Left forelimb (tissue), 1 donor: ENCODE results near the gene SNTB2.
A peak's percentile ranks its signal among the peaks of the same experiment; 100 is the strongest.

Source experiments
- DNase-seq: peaks from one replicate; pipeline ENCODE4 v3.0.0-alpha.2; 2018; ENCODE audit warnings: low spot score

The SNTB2 gene

GRCh38 chr16:69319826-69320739, 133.1 kb downstream of the SNTB2 start:
- no peak for DNase-seq

GRCh38 chr16:69320740-69321073, 133.7 kb downstream of the SNTB2 start:
- DNase-seq = no peak

- no peak for DNase-seq
These were observed 134.1 kb downstream of the SNTB2 start for GRCh38 chr16:69321080-69321479.

DNA sequence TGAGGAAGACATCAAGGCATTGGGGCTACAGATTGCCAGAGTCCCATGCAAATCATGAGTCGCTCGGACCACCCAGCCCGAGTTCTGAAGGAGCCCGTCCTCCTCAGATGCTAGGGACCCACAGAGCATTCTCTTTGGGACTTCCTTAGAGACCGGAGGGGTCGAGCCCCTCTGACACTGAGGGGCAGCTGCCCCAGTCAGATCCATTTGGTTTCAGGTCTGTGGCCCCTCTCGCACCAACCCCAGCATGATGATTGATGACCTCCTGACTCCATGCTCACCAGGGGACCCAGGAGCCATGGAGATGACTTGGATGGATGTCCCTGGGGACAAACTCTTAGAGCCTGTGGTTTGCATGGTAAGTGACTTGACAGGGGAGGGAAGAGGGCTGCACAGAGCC, 135.4 kb downstream of the SNTB2 start:
- no peak for DNase-seq

DNA sequence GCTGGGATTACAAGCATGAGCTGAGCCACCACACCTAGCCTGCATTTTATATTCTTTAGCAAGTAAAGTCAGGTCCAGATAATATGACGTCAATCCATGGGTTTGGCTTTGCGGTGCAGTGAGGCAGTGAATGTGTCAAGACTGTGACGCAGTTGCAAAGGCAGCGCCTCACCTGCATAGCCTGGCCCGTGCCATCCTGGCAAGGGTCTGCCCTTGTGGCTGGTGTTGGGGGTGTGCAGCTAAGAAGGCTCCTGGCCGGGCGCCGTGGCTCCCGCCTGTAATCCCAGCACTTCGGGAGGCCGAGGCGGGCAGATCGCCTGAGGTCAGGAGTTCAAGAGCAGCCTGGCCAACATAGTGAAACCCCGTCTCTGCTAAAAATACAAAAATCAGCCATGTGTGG, 136.5 kb downstream of the SNTB2 start:
- no peak for DNase-seq

GRCh38 chr16:69324013-69324531, 137.1 kb downstream of the SNTB2 start:
- no peak for DNase-seq

- DNase-seq = no peak
These were observed 137.8 kb downstream of the SNTB2 start for GRCh38 chr16:69324585-69325253.

DNA sequence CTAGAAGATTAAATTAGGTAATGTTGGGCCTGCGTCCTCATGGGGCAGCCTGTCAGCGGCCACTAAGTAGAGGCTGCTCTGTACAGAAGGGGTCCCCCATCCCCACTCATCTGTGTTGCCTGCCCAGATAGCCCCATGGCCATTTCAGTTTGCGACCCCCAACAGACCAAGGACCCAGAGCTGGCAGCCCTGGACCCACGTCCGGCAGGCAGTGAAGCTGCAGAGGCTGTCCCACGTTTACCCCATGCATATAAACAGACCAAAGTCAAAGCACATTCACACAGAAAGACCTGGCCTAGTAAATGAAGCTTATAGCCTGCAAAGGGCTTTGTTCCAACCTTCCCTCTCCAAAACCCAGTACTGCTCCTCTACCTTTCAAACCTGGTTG, 138.8 kb downstream of the SNTB2 start:
- DNase-seq = no peak

- no peak for DNase-seq
These were observed 139.4 kb downstream of the SNTB2 start for GRCh38 chr16:69326172-69326873.

- no peak for DNase-seq
These were observed 140.8 kb downstream of the SNTB2 start for GRCh38 chr16:69327585-69328310.

GRCh38 chr16:69328854-69329316, 141.9 kb downstream of the SNTB2 start:
- DNase-seq = no peak

DNA sequence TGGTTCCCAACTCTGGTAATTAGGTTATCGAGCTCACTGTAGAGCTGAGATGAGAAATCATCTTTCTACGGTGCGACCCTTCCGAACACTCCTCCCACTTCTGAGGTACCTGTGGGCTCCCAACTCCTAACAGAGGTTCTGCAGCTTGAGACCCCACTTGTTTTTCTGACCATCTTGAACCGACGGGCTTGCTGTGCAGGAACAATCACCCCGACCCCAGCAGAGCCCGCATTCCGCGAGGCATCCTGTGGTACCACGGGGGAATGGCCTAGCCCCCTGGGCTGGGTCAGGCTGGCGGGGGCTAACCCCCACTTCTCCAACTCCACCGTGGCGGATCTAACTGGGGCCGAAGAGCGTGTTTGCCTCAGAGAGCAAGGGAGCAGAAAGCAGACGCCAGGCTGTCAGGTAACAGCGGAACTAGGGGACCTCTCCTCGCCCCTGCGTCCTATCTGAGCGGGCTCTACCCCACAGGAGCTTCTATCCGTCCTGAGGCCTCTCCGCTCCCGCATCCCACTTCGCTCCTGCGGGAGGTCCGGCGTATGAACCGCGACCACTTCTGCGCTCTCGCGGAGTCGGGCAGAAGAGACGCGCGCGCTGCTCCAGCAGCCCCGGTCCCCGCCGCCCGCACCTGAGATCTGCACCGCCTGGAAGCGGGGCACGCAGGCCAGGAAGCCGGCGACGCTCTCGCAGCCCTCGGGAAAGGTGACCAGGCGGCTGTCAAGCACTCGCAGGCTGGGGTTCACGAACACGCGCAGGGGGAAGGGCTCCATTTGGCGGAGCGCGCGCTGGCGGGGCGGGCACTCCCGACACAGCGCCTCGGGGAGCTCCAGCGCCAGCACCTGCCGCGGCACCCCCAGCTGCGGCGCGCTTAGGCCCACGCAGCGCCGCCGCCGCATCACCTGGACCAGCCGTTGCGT, 142.7 kb downstream of the SNTB2 start:
- DNase-seq = no peak

DNA sequence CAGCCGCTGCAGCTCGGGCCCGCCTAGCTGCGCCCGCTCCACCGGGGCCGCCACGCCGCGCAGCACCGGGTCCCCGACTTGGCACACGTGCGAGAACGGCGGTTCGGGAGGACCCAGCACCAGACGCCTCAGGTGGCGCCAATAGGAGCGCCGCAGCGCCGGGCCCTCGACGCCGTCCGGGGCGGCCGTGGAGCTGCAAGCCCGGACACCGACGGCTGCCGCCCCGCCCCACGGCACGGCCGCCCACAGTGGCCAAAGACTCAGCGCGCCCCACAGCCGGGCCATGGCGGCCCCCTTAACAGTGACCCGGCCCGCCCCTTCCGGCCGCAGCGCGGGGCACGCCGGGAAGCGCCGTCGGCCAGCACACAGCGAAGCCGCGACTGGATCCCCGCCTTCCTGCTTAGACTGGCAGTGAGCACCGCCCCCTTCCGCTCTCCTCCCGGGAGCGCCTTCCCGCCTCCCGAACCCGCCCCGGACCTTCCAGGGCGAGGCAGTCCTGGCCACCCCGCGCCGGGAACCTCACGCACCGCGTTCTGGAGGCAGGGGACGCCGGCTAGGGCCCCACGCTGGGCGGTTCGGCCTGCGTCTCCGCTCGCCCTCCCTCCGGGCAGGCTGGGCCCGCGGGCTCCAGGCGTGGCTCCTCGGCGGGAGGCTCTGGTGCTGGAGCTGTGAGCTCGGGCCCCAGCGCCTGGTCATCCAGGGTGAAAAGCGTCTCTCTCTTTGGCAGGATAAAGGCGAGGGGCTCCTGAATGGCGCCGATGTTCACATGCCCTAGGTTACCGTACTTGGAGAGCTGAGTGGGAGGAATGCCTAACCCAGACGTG, 143.5 kb downstream of the SNTB2 start, which contains the start of gene PDF:
PDF (minus strand) TSS at position 303 of the 824 bp plus-strand sequence; CDS start at position 285, 18 bp downstream.
- peak; percentile 95 for DNase-seq

DNA sequence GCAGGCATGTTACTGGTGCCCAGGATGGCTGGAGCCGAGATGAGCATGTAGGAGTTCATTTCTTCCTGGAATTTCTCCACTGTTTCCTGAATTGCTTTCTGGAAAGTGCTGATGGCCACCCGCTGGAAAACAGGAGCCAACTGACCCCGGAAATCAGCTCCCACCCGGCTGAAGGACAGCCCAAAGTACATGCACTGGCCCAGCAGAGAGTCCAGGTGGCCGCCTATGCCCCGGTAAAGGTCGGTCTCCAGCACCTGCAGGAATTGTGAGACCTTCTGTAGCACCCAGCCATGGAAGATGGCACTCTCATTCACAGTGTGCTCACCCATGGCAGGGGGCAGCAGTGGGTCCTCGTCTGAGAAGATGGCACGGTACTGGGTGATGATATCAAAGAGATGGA, 147.7 kb downstream of the SNTB2 start:
- no peak for DNase-seq

DNA sequence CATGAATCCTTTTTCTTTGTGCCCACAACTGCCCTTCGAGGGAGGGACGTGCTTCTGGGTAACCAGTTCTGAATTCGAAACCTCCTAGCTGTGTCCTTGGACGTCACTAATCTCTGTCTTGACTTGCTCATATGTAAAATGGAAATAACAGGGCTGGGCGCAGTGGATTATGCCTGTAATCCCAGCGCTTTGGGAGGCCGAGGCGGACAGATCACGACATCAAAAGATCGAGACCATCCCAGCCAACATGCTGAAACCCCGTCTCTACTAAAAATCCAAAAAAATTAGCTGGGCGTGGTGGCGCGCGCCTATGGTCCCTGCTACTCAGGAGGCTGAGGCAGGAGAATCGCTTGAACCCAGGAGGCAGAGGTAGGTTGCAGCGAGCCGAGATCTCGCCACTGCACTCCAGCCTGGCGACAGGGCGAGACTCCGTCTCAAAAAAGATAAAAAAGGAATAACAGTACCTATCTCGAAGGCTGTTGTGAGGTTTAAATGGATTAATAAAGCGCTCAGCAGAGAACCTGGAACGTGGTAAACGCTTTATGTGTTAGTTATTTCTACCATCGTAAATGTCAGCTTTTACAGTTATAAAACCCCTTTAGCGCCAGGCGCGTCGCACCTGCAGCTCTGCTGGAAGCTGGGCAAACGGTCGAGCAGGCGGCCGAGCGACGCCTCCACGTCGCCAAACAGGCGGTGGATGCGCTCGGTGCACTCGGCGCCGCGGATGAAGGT, 151.8 kb downstream of the SNTB2 start:
- DNase-seq = no peak

DNA sequence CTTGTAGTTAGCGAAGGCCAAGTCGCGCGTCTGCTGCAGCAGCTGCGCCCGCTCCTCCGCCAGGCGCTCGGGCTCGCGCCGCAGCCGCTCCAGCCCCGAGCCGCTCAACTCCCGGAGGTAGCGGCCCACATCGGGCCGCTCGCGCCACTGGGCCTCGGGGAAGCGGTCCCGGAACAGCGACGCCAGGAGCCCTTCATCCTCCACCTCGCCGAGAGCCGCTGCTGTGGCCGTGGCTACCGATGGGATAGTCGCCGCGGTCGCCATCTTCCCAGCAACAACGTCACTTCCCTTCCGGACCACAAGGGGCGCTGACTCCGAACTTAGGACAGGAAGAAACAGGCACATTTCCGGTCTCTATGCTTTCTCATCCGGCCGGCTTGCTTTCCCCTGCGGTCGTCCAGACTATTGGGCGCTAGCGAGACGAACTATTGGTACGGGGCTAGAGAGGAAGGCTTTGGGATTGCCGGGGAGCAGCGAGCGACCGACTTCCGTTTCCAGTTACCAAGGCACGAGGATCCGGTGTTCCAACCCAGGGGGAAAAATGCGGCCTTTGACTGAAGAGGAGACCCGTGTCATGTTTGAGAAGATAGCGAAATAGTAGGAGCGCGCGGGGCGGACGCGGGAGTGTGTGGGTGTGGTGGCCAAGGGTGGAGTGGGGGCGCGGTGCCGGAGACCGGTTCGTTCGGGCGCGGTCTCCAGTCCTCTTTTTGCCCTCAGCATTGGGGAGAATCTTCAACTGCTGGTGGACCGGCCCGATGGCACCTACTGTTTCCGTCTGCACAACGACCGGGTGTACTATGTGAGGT, 152.5 kb downstream of the SNTB2 start, which contains the start of the genes COG8 and NIP7:
COG8 (minus strand) TSS at position 276 of the 806 bp plus-strand sequence; CDS start at position 264, 12 bp downstream.
NIP7 (plus strand) TSS at position 484 of the 806 bp plus-strand sequence; CDS start at position 542, 58 bp downstream.
- DNase-seq = peak; percentile 94

DNA sequence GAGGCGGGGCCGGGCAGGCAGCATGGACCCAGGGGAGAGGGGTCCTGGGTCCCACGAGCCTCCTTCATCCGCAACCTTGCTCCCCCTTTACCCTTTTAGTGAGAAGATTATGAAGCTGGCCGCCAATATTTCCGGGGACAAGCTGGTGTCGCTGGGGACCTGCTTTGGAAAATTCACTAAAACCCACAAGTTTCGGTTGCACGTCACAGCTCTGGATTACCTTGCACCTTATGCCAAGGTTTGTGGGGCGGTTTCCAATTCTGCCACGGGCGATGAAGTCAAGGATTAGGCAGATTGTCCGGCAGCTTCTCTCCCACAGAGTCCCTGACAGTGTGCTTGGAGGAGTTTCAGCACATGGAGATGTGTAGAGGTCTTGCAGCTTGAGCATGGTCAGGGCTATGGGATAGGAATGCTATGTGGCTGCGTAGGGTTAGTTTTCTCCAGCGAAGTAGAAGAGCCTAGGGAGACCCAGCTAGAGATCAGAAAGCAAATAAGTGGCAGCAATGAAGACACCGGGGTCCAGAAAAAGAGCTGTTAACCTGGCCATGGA, 153.2 kb downstream of the SNTB2 start:
- no peak for DNase-seq

- no peak for DNase-seq
These were observed 157.2 kb downstream of the SNTB2 start for GRCh38 chr16:69344171-69344570.
